Fibroblast of the conjunctiva (primary cell): ENCODE measurements around the gene CHST15.

Source experiments
- DNase-seq: peaks from one replicate; pipeline ENCODE4 v3.0.0-alpha.2; 2010; ENCODE audit warnings: low read depth

Gene CHST15

GRCh38 chr10:124029559-124029958 is 63.8 kb downstream of the CHST15 start:
- no peak for DNase-seq

- no peak for DNase-seq
Measured at GRCh38 chr10:124028700-124029480, 64.5 kb downstream of the CHST15 start.

- no peak for DNase-seq
Measured at GRCh38 chr10:124027651-124028050, 65.7 kb downstream of the CHST15 start.

DNA sequence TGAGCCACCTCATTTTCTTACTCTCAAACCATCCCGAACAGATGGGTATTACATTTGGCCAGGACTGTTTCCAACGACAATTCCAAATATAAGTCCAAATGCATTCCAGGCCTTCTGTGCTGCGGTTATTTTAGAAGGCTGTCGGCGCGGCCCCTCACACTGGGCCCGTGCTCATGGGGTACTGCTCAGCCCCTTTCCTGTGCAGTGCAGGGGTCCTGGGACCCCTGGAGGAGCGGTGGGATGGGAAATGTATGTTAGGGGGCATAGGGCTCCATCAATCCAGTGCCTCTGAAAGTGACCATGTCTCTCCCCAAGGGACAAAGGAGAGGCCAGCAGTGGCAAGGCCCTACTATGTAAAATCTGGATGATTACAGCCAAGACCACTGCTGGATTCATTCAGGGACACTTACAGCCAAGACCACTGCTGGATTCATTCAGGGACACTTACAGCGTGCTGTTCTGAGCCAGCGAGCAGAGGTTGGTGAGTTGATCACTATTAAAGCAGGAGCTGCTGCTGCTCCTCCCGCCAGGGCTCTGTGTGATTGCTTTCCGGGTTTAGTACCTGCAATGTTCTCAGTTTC is 66.3 kb downstream of the CHST15 start:
- no peak for DNase-seq

- no peak for DNase-seq
Measured at GRCh38 chr10:124026589-124026939, 66.8 kb downstream of the CHST15 start.

DNA sequence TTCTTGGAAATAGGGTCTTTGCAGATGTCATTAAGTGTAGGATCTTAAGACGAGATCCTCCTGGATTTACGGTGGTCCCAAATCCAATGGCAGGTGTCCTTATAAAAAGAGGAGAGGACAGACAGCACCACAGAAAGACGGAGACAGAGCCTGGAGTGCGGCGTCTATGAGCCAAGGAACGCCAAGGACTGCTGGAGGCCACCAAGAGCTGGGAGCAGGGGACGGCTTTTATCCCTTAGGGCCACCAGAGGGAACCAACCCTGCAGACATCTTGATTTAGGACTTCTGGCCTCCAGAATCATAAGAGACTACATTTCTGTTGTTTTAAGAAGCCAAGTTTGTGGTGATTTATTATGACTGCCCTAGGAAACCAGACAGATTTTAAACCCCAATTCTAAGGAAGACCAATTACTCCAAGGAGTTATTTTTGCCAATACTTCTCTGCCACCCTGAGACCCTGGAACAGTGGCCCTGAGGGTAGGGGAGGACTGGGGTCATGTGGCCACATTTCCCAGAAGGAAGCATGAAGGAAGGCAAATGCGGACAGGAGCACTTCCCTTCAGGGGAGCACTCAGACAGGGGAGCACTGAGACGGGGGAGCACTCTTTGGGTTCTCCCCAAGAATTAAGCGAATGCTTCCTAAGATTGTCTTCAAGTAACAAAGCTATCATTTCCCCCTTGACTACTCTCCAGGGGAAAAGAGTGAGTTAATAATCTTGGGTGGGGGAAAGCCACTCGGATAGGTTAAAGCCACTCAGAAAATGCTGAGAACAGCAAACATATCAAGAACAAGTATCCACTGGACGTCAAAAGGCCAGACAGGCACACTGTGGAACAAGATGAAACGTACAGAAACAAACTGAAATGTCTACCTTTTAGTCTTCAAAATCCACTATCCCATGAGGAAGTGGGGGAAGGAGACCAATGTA is 67.5 kb downstream of the CHST15 start:
- DNase-seq, result no peak

DNA sequence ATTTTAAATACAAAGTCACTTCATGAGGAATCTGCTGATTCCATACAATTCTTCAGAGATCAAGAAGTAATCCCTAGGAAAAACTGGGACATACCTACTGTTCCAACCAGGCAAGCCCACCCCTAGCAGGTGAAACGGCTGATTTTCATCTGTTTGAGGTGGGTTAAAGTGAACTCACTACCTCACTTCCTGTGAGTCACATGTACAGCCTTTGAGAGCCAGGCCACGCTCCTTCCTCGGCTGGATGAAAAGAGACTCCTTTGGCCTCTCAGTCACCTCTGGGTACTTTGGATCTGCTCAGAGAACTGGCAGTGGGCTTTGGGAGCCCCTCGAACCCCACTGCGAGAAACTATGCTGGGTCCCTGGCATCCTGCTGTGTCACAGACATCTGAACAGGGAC is 68.2 kb downstream of the CHST15 start:
- DNase-seq, result no peak

GRCh38 chr10:124022066-124022465 is 71.3 kb downstream of the CHST15 start:
- DNase-seq, result no peak

GRCh38 chr10:124020981-124021815 is 72.2 kb downstream of the CHST15 start:
- no peak for DNase-seq

GRCh38 chr10:124019886-124020797 is 73.3 kb downstream of the CHST15 start:
- DNase-seq, result no peak

GRCh38 chr10:124018886-124019525 is 74.4 kb downstream of the CHST15 start:
- no peak for DNase-seq

GRCh38 chr10:124017729-124018128 is 75.7 kb downstream of the CHST15 start:
- DNase-seq, result no peak

DNA sequence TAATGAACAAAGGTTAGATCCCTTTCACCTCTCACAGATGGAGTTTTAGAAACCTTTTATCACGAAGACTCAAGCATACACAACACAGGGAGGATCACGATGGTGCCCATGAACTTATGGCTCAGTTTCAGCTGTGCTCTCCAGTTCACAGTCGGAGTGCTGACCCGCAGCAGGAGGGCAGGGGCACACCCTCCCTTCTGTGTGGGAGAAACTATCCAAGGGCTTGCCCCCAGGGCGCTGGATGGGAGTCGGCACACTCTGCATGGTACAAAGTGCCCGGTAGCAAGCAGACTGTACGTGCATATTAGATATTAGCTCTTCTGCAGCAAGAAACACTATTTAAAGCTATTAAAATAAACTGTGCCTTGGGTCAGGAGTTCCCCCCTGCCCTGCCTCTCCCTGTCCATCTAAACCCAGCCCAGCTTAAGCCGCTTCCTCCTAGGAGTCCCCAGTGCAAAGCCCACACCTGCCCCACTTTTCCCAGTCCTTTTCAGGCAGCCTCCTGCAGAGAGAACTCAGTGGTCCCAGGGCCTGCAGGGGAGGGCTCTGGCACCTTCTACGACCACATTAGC is 76.5 kb downstream of the CHST15 start:
- no peak for DNase-seq

GRCh38 chr10:124015991-124016390 is 77.4 kb downstream of the CHST15 start:
- no peak for DNase-seq

GRCh38 chr10:124014416-124015154 is 78.8 kb downstream of the CHST15 start:
- no peak for DNase-seq

GRCh38 chr10:124013916-124014315 is 79.5 kb downstream of the CHST15 start:
- DNase-seq, result no peak

DNA sequence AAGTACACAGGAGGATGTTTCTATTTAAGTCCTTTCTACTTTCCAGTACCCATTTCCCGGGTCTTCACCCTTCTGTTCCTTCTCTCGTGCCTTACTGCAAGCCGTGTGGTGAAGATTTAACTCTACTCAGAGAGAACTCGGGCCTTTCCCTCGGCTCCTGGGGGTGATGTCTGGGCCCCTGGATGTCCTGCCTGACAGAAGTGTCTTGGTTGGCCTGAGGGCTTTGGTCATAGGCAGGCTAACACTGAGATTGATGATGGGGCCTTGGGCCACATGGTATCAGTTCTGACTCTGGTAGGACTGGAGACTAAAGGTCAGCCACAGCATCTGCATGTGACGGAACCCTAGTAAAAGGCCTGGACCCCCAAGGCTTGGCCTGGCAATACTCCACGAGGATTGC is 80.4 kb downstream of the CHST15 start:
- DNase-seq, result no peak

- DNase-seq, result no peak
Measured at GRCh38 chr10:124012583-124012982, 80.8 kb downstream of the CHST15 start.

DNA sequence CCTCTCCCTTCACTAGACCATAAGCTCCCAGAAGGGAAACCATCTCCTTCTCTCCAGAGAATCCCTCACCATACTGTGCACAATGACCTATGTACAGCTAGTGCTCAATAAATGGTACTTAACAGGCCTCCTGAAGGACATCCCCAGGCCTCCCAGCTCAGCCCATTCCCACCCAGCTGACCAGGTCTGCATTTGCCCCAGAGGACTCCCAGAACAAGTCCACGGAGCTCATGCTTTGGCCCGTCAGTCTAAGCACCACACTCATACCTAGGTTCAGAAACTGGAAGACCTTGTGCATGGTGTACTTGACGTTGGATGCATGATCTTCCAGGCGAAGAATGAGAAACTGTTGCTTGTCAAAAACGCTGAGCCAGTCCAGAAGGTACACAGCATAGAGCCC is 81.3 kb downstream of the CHST15 start:
- no peak for DNase-seq
